GM12874 (cell line): Measurements from ENCODE around the gene LARP6.

Experiments
- CTCF ChIP-seq: IDR thresholded peaks from 2 replicates; pipeline ENCODE4 v1.5.1; 2011; ENCODE audit warnings: low read depth, mild to moderate bottlenecking, control low read depth, low read length, moderate library complexity; ENCODE audit not compliant: insufficient read depth

LARP6 gene

DNA sequence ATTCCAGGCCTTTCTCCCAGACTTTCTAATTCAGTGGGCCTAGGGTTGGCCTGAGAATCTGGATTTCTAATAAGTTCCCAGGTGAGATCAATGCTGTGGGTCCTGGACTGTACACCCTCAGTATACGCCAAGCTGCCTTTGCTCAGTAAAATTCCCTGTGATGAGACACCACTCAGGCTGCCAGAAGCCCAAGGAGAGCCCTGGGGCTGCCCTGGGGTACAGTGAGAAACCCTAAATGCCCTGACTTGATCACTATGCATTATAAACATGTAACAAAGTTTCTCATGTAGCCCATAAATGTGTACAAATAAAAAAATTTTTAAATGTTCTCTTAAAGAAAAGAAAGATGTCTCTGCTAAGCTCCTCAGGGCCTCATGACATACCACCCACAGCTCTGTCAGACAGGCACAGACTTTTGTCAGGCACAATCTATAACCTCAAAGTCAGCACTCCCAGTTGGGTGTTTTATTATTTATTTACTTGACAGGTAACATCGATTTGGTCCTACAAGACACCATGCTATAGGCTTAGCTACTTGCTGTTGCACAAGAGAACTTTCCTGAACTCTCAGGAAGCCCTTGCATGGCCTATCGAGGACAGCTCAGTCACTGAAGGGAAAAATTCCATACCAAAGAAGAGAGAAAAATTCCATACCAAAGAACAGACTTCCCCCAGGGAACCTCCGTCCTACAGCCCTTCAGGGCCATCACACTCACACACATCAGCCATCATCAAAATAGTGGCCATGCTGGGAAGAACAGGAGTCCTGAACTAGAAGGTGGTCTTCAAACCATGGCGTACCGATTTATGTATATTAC is 22.7 kb downstream of the LARP6 start:
- TF ChIP-seq CTCF, result no peak

- no peak for TF ChIP-seq CTCF
Observed at GRCh38 chr15:70830615-70831014, 23.3 kb downstream of the LARP6 start.

- TF ChIP-seq CTCF, result no peak
Observed at GRCh38 chr15:70829371-70830166, 24.4 kb downstream of the LARP6 start.

GRCh38 chr15:70827721-70828120 is 26.2 kb downstream of the LARP6 start:
- no peak for TF ChIP-seq CTCF

DNA sequence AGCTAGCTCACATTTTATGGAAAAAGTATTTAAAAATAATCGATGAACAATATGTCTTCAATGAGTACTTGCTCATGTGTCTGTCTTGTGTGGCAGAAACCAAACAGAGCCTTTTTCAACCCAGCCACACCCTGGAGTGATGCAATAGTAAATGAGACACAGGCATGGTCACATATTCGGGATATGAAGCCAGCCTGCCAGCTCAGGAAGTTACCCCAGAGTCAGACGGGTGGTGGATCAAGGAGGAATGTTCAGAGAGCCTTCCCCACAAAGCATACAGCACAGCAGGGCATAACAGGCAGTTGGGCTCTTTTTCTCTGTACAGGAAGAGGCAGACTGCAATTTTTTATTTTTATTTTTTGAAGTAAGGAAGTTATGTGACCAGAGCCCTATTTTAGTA is 27.3 kb downstream of the LARP6 start:
- no peak for TF ChIP-seq CTCF

- TF ChIP-seq CTCF, result no peak
Observed at GRCh38 chr15:70825841-70826240, 28.1 kb downstream of the LARP6 start.

GRCh38 chr15:70823196-70823595 is 30.8 kb downstream of the LARP6 start:
- no peak for TF ChIP-seq CTCF
